Spleen (tissue), 11 donors: Measurements from ENCODE around the gene OR4D6. TPM values are rescaled to one million over a fixed set of nuclear protein-coding genes. Genes with fewer than 3 reads are reported as not detected.

Experiments
- DNase-seq: peaks from one replicate; pipeline ENCODE4 v3.0.0-alpha.2; 2020
- H3K27ac ChIP-seq, 8 donors: fragments of 200-600 bp; sonication (generic) in 7 of 8; 1 replicate in 4 of 8; 2 replicates in 4 of 8; pipeline versions ENCODE4 v1.5.0 to v1.8.0; 2016 to 2021; ENCODE audit warnings: inconsistent platforms in 4 of 8, mild to moderate bottlenecking in 4 of 8, moderate library complexity in 1 of 8
- H3K27me3 ChIP-seq, 7 donors: fragments of 200-600 bp; sonication (generic) in 6 of 7; replicated peaks in 1 of 7; 1 replicate in 4 of 7; 2 replicates in 3 of 7; pipeline versions ENCODE4 v1.5.0 to v1.8.0; 2016 to 2021; ENCODE audit warnings: inconsistent platforms in 3 of 7, mild to moderate bottlenecking in 1 of 7
- H3K36me3 ChIP-seq, 6 donors: fragments of 200-600 bp; sonication (generic) in 5 of 6; 1 replicate in 4 of 6; 2 replicates in 2 of 6; pipeline versions ENCODE4 v1.5.0 to v1.8.0; 2016 to 2021; ENCODE audit warnings: inconsistent platforms in 2 of 6
- H3K4me1 ChIP-seq, 6 donors: fragments of 200-600 bp; sonication (generic) in 5 of 6; 1 replicate in 3 of 6; 2 replicates in 3 of 6; pipeline versions ENCODE4 v1.5.0 to v1.8.0; 2016 to 2021; ENCODE audit warnings: inconsistent platforms in 3 of 6
- H3K4me3 ChIP-seq, 8 donors: fragments of 200-600 bp; sonication (generic) in 7 of 8; 1 replicate in 4 of 8; 2 replicates in 4 of 8; pipeline versions ENCODE4 v1.5.0 to v1.8.0; 2016 to 2021; ENCODE audit warnings: inconsistent platforms in 4 of 8, mild to moderate bottlenecking in 4 of 8, moderate library complexity in 2 of 8
- H3K9me3 ChIP-seq, 8 donors: fragments of 200-600 bp; sonication (generic) in 7 of 8; 1 replicate in 4 of 8; 2 replicates in 4 of 8; pipeline versions ENCODE4 v1.5.0 to v1.8.0; 2016 to 2021; ENCODE audit warnings: inconsistent platforms in 4 of 8
- CTCF ChIP-seq, 11 experiments: fragments of 200-600 bp in 7 of 11; fragments of 450-650 bp in 4 of 11; sonication (generic) in 4 of 11; IDR thresholded peaks in 8 of 11; conservative IDR thresholded peaks in 3 of 11; 1 replicate in 7 of 11; 2 replicates in 4 of 11; pipeline versions ENCODE4 v1.4.0 to v1.8.0; 2016 to 2021; ENCODE audit warnings: antibody characterized with exemption in 11 of 11, inconsistent platforms in 4 of 11, mild to moderate bottlenecking in 1 of 11
- POLR2A ChIP-seq, 3 donors: fragments of 450-650 bp; IDR thresholded peaks; one replicate each; pipeline ENCODE4 v1.5.1; 2017; ENCODE audit warnings: antibody characterized with exemption in 3 of 3, mild to moderate bottlenecking in 1 of 3
- POLR2AphosphoS5 ChIP-seq, 3 donors: sonication (generic); formaldehyde crosslinking; IDR thresholded peaks; one replicate each; pipeline ENCODE4 v1.5.1; 2017; ENCODE audit warnings: antibody characterized with exemption in 3 of 3
- WGBS, 5 donors: extraction: QIAGEN DNeasy Blood & Tissue Kit in 3 of 5; methylation state at CpG; one replicate each; pipeline versions ENCODE4 v1.1.5 to v1.1.7; 2013 to 2018; 5-methylcytosine and 5-hydroxymethylcytosine counted together
- intact Hi-C: fragments of 100-400 bp; cut with DNase I; formaldehyde crosslinking; loops from one replicate; pipeline ENCODE4 v1.15.0; 2023; ENCODE audit warnings: low total_unique reads
- polyA plus RNA-seq, 3 donors: library from polyadenylated mRNA; stranded (reverse); fragments of 200-250 nt; gene quantifications; one replicate each; pipeline ENCODE4 v1.2.1, GENCODE V29; 2013
- total RNA-seq, 7 donors: library from RNA; depleted of rRNA in 3 of 7; stranded (reverse); fragments of >200 nt in 3 of 7; fragmentation: NEBNext Ultra II Directional in 4 of 7; extraction: Animal tissue kit (Norgen Biotek cat#: 25700) in 4 of 7; gene quantifications; one replicate each; pipeline versions ENCODE4 v1.1.0 to v1.2.1, GENCODE V29; 2016 to 2021
- donor health status: healthy with polysubstance abuse.
- donor health status: DM: no; HTN: no; CAD: no; lungs with moderate emphysema.
- donor health status: DM: no; HTN: no; CAD: no.
- donor health status: Bipolar disorder and iron deficiency.
- donor health status: healthy.
- donor health status: DM: no; HTN: no; CAD: no.
- donor health status: DM: yes; HTN: yes; CAD: no.

OR4D6 gene
- total and polyA plus RNA-seq, 10 donors, result not detected

- intact Hi-C loops, result no loop called here
- H3K36me3 ChIP-seq, result no peaks in the 10 kb centered on the region
Observed at GRCh38 chr11:59501931-59502330, 45.2 kb downstream of the OR4D6 start.

DNA sequence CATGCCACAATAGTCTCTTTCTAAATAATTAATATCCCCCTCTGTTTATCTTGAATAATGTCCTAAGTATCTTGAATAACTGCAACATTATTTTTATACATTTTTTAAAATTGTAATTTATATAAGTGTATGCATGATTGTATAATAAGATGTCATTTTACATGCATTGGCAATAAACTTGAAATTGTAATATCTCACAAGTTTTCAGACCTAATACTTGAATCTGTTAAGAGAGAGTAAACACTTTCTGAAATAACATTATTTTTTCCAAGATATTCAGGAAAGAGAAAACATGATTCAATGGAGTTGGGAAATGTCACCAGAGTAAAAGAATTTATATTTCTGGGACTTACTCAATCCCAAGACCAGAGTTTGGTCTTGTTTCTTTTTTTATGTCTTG lies 46.5 kb downstream of the OR4D6 start, which contains the start of gene OR4D11:
TSS of gene OR4D11 (plus strand) at position 301 of the 400 bp plus-strand sequence. CDS start at position 301, 0 bp downstream.
- no peak for TF ChIP-seq POLR2AphosphoS5 (IDR thresholded peaks at IDR 0.05)
- no peak for TF ChIP-seq POLR2A (IDR thresholded peaks at IDR 0.05)
- TF ChIP-seq CTCF (IDR thresholded peaks at IDR 0.05 in 8 of 11, conservative IDR thresholded peaks at IDR 0.05 in 3 of 11), result no peak
- H3K36me3 ChIP-seq, result no peaks in the 10 kb centered on the region
- DNase-seq, result no peak
- H3K9me3 ChIP-seq, result no peaks in the 10 kb centered on the region
- H3K27me3 ChIP-seq, result no peaks in the 10 kb centered on the region
- H3K4me3 ChIP-seq, result no peak within 1 kb of the TSS
- H3K27ac ChIP-seq, result no peak within 1 kb of the TSS
- no peaks in the 10 kb centered on the region for H3K4me1 ChIP-seq
- intact Hi-C loops, result no loop called here

More at GRCh38 chr11:59501931-59502330, 45.2 kb downstream of the OR4D6 start:
- no peaks in the 10 kb centered on the region for H3K4me1 ChIP-seq
- H3K27me3 ChIP-seq, result no peaks in the 10 kb centered on the region
- H3K27ac ChIP-seq, result no peak overlapping the region
- DNase-seq, result no peak
- 31 to 79% (median 38%) methylated on average over 1 of the region's 1 CpG for WGBS, 5 donors
- TF ChIP-seq POLR2AphosphoS5 (IDR thresholded peaks at IDR 0.05), result no peak
- TF ChIP-seq POLR2A (IDR thresholded peaks at IDR 0.05), result no peak
- no peak for TF ChIP-seq CTCF (IDR thresholded peaks at IDR 0.05 in 8 of 11, conservative IDR thresholded peaks at IDR 0.05 in 3 of 11)
- H3K9me3 ChIP-seq, result no peaks in the 10 kb centered on the region
- H3K4me3 ChIP-seq, result no peak overlapping the region

Other genes with a start within 250 kb of the OR4D6 start
- 100 to 1,000 TPM; 195 to 410 (median 317) TPM for gene MPEG1, start 244.0 kb upstream of the OR4D6 start, total RNA-seq
- gene MPEG1, start 244.0 kb upstream of the OR4D6 start, polyA plus RNA-seq, result 10 to 100 TPM; 46.0 to 61.4 (median 58.6) TPM
- under 1 TPM in 3 of 7 donors, not detected in 4; 0.09 to 0.26 (median 0.09) TPM for gene OR5AN1, start 98.1 kb upstream of the OR4D6 start, total RNA-seq
- gene OR5AN1, start 98.1 kb upstream of the OR4D6 start, polyA plus RNA-seq, result under 1 TPM in 1 of 3 donors, not detected in 2; under 0.01 TPM
- not detected for gene OR5A2, start 30.5 kb upstream of the OR4D6 start, total RNA-seq
- gene OR5A2, start 30.5 kb upstream of the OR4D6 start, polyA plus RNA-seq, result not detected
- not detected for gene OR5A1, start 20.5 kb upstream of the OR4D6 start, total RNA-seq
- gene OR5A1, start 20.5 kb upstream of the OR4D6 start, polyA plus RNA-seq, result not detected
- gene OR4D10, start 16.4 kb downstream of the OR4D6 start, total RNA-seq, result not detected
- gene OR4D10, start 16.4 kb downstream of the OR4D6 start, polyA plus RNA-seq, result not detected
- not detected for gene OR4D11, start 46.6 kb downstream of the OR4D6 start, total RNA-seq
- gene OR4D11, start 46.6 kb downstream of the OR4D6 start, polyA plus RNA-seq, result not detected
- not detected for gene OR4D9, start 54.6 kb downstream of the OR4D6 start, total RNA-seq
- gene OR4D9, start 54.6 kb downstream of the OR4D6 start, polyA plus RNA-seq, result not detected
- gene OSBP, start 158.8 kb downstream of the OR4D6 start, total RNA-seq, result 10 to 100 TPM; 33.9 to 39.9 (median 35.6) TPM
- 10 to 100 TPM in 1 of 3 donors, 1 to 10 TPM in 2; 7.0 to 10.6 (median 8.9) TPM for gene OSBP, start 158.8 kb downstream of the OR4D6 start, polyA plus RNA-seq
- 10 to 100 TPM; 24.0 to 47.1 (median 35.5) TPM for gene PATL1, start 212.1 kb downstream of the OR4D6 start, total RNA-seq
- 10 to 100 TPM in 1 of 3 donors, 1 to 10 TPM in 2; 5.7 to 10.3 (median 7.7) TPM for gene PATL1, start 212.1 kb downstream of the OR4D6 start, polyA plus RNA-seq